PFSK-1 (cell line): Measurements from ENCODE around the gene TMEM215. TPM values are rescaled to one million over a fixed set of nuclear protein-coding genes. Genes with fewer than 3 reads are reported as not detected.

Source experiments
- FOXP2 ChIP-seq: optimal IDR thresholded peaks from 2 replicates; pipeline ENCODE3; 2011; ENCODE audit warnings: borderline replicate concordance, control low read depth, inconsistent platforms; ENCODE audit not compliant: insufficient read depth; ENCODE audit errors: extremely low read length, extremely low read depth
- POLR2AphosphoS5 ChIP-seq: IDR thresholded peaks from 2 replicates; pipeline ENCODE4 v1.6.1; 2012; ENCODE audit warnings: low read depth, mild to moderate bottlenecking, control low read depth, low read length, moderate library complexity
- SIN3A ChIP-seq: IDR thresholded peaks from 2 replicates; pipeline ENCODE4 v1.6.1; 2012; ENCODE audit warnings: mild to moderate bottlenecking, low read length, moderate library complexity, borderline replicate concordance; ENCODE audit not compliant: insufficient read depth
- TAF1 ChIP-seq: IDR thresholded peaks from 2 replicates; pipeline ENCODE4 v1.6.1; 2012; ENCODE audit warnings: low read length, control low read depth, borderline replicate concordance; ENCODE audit not compliant: insufficient read depth
- polyA plus RNA-seq: library from polyadenylated mRNA; unstranded; fragments of >200 nt; gene quantifications from one replicate; pipeline ENCODE4 v1.2.1, GENCODE V29; 2012; ENCODE audit warnings: low read depth, missing spikeins; ENCODE audit not compliant: insufficient read length
- TF ChIP-seq, protein P1 (sequence below), 2 experiments: IDR thresholded peaks; 2 replicates each; pipeline versions ENCODE4 v1.6.1 to v1.8.0; 2011 to 2012; ENCODE audit warnings: low read depth in 2 of 2, low read length in 2 of 2, control low read depth in 1 of 2, inconsistent platforms in 1 of 2, mild to moderate bottlenecking in 1 of 2, moderate library complexity in 1 of 2; ENCODE audit not compliant: insufficient read depth in 1 of 2

TMEM215 gene, protein sequence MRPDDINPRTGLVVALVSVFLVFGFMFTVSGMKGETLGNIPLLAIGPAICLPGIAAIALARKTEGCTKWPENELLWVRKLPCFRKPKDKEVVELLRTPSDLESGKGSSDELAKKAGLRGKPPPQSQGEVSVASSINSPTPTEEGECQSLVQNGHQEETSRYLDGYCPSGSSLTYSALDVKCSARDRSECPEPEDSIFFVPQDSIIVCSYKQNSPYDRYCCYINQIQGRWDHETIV
- not detected for polyA plus RNA-seq

DNA sequence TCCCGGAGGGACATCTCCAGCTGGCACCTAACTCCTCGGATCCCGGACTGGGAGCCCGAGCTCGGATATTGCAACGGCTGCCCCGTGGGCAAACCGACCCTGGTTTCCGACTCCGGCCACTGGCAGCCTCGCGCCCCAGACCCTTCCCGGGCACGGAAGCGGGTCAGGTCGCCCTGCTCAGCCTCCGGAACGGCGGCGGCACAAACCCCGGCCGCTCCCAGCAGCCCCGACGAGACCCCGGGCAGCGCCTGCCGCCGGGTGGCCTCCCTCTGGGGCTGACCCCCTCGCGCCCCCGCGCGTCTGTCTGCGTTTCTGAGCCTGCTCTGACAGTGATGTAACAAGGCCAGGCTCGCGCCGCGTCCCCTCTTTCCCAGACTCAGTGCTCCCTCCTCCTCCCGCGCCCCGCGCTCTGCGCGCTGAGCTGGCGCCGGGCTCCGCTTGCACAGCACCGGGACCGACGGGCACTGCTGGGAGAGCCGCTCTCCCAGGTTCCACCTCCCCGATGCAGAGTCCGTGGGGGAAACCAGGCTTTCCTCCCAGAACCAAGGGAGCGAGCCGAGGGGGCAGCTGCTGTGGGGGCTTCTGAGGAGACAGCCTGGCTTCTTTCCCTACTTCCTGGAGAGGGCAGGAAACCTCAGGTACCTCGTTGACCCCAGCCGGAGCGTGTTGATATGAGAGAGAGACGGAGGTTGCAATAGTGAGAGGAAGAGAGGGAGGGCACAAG, at the start of gene TMEM215:
Gene TMEM215 (plus strand): TSS at position 373 of the 724 bp plus-strand sequence. CDS start 644 bp downstream, outside the sequence.
- TF ChIP-seq POLR2AphosphoS5 (no peak), SIN3A (no peak), TAF1 (no peak), FOXP2 (no peak)
- TF ChIP-seq, protein P1, sequence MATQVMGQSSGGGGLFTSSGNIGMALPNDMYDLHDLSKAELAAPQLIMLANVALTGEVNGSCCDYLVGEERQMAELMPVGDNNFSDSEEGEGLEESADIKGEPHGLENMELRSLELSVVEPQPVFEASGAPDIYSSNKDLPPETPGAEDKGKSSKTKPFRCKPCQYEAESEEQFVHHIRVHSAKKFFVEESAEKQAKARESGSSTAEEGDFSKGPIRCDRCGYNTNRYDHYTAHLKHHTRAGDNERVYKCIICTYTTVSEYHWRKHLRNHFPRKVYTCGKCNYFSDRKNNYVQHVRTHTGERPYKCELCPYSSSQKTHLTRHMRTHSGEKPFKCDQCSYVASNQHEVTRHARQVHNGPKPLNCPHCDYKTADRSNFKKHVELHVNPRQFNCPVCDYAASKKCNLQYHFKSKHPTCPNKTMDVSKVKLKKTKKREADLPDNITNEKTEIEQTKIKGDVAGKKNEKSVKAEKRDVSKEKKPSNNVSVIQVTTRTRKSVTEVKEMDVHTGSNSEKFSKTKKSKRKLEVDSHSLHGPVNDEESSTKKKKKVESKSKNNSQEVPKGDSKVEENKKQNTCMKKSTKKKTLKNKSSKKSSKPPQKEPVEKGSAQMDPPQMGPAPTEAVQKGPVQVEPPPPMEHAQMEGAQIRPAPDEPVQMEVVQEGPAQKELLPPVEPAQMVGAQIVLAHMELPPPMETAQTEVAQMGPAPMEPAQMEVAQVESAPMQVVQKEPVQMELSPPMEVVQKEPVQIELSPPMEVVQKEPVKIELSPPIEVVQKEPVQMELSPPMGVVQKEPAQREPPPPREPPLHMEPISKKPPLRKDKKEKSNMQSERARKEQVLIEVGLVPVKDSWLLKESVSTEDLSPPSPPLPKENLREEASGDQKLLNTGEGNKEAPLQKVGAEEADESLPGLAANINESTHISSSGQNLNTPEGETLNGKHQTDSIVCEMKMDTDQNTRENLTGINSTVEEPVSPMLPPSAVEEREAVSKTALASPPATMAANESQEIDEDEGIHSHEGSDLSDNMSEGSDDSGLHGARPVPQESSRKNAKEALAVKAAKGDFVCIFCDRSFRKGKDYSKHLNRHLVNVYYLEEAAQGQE (IDR thresholded peaks at IDR 0.05; ENCODE audit: insufficient read depth in 1 of 2, low read depth in 2 of 2, low read length in 2 of 2), result no peak

DNA sequence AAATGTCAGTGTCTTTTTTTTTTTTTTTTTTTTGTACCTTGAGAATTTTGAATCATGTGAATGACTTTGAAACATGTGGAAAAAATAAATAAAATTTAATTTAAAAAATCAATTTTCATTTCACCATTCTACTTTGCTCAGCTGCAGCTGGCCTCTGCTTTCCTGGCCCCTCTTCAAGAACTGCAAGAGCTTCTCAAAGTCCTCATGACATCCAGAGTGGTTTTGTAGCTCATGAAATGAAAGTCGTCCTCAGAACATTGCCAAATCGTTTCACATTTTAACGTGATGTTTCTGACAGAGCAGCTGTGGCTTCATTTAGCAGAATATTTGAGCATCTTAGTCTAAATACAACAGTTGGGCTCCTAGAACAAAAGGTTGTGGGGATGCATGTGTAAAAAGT, 47.9 kb upstream of the TMEM215 start:
- TF ChIP-seq TAF1 (no peak), SIN3A (no peak), FOXP2 (no peak), POLR2AphosphoS5 (no peak)
- TF ChIP-seq, protein P1 (IDR thresholded peaks at IDR 0.05; ENCODE audit: insufficient read depth in 1 of 2, low read depth in 2 of 2, low read length in 2 of 2), result no peak

DNA sequence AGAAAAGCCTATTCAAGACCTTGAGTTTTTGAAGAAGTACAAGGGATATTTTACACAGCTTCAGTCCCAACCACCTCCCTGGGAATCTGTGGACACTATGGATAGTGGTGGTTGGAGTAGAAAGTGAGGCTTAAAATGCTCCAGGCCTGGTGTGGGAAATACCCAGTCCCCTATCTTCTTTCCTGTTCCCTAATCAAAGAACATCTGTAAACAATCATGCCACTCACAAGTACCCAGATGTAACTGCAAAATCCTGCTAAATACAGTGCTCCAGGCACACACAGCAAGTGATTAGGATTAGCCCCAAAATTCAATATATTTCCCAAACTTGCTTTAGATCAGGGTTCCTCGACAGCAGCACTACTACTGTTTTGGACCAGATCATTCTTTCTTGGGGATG, 46.0 kb upstream of the TMEM215 start:
- TF ChIP-seq POLR2AphosphoS5 (no peak), SIN3A (no peak), FOXP2 (no peak), TAF1 (no peak)
- TF ChIP-seq, protein P1 (IDR thresholded peaks at IDR 0.05; ENCODE audit: insufficient read depth in 1 of 2, low read depth in 2 of 2, low read length in 2 of 2), result no peak

DNA sequence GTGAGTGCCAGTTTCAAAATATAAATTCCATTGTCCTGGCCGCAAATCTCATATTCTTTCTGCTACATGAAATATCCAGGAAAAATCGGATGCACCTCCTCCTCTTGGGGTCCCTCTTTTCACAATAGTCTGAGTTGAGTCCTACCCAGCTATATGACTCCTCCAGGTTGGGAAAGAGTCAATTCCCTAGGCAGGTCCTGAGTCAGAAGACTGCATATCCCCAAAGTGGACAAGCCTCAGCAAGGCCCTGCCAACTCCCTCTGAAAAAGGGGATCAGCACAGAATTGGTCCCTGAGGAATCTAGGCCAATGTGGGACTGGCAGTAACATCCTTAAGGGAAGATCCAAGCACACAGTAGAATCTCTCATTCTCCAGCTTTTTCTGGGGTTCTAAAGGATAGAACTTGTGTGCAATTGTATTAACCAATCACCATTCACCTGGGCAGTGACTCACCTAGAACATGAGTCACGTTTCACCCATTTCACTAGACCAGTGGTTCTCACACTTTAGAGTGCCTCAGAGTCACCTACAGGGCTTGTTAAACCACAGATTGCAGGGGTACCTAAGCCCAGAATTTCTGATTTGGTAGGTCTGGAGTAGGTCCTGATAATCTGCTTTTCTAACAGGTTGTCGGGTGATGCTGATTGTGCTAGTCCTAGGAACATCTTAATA, 44.7 kb upstream of the TMEM215 start:
- TF ChIP-seq FOXP2 (no peak), POLR2AphosphoS5 (no peak), SIN3A (no peak), TAF1 (no peak)
- TF ChIP-seq, protein P1 (IDR thresholded peaks at IDR 0.05; ENCODE audit: insufficient read depth in 1 of 2, low read depth in 2 of 2, low read length in 2 of 2), result no peak
